NCI-H1105 treated with DMSO at 0.1 percent for 48 hours (cell line): Measurements from ENCODE around the gene DENND6B.
A peak's percentile ranks its signal among the peaks of the same experiment; 100 is the strongest.
"Not testable (repeated sequence)": the region's sequence is repeated elsewhere in the genome, so short reads cannot be mapped to it uniquely, and the experiment has no call there.

Experiments used
- DNase-seq: peaks from one replicate; lab custom pipeline; 2025; lab: John Stamatoyannopoulos, UW

Gene DENND6B

GRCh38 chr22:50273352-50273751 is 53.5 kb downstream of the DENND6B start:
- not testable (repeated sequence) for DNase-seq

GRCh38 chr22:50272044-50272802 is 54.6 kb downstream of the DENND6B start:
- no peak for DNase-seq

DNA sequence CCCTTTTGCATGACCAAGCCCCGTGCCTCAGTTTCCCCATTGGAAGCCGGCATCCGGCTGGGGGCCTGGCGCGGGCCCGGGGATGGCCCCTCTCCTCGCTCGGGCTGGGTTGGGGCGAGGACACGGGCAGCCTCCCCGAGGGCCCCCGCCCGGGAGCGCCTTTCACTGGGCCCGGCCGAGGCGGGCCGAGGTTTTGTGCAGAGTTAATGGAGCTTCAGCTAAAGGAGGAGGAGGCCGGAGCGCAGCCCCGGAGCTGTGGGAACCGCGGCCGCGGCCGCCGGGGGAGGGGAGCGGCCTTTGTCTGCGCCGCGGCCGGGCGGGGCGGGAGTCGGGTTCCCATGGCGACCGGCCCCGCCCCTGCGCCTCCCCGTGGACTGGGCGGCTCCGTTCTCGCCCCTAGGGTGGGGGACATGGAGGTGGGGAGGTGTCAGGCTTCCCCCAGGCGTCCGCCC is 55.3 kb downstream of the DENND6B start:
- peak; percentile 57 for DNase-seq

DNA sequence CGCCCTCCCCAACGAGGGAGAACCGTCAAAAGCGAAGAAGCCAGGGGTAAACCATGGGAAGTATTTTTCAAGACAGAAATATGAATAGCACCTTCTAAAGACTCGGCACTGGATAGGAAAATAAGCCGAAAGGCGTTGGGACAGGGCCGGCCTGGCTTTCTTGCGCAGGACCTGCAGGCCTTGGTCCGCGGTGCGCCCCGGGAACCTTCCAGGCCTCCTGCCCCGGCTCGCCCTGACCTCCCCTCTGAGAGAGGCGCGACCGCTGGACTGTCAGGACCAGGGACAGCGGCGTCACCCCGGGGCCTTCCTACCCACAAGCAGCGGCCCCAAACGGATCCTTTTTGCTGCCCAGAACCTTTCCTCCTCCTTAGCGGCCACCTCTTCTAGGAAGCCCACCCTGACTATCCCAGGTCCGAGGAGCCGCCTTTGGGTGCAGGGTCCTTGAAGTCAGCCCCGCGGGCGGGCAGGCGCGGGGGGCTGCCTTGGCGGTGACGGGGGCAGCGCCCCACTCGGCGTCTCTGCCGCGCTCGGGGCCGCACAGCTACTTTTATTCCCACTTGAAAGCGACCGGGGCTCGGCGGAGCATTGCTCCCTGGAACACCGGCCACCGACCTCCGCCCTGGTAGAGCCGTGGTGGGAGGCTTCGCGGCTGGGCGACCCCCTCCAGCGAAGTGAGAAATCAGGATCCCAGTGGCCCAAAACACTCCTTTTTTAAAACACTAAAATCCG is 56.0 kb downstream of the DENND6B start:
- DNase-seq: no peak

DNA sequence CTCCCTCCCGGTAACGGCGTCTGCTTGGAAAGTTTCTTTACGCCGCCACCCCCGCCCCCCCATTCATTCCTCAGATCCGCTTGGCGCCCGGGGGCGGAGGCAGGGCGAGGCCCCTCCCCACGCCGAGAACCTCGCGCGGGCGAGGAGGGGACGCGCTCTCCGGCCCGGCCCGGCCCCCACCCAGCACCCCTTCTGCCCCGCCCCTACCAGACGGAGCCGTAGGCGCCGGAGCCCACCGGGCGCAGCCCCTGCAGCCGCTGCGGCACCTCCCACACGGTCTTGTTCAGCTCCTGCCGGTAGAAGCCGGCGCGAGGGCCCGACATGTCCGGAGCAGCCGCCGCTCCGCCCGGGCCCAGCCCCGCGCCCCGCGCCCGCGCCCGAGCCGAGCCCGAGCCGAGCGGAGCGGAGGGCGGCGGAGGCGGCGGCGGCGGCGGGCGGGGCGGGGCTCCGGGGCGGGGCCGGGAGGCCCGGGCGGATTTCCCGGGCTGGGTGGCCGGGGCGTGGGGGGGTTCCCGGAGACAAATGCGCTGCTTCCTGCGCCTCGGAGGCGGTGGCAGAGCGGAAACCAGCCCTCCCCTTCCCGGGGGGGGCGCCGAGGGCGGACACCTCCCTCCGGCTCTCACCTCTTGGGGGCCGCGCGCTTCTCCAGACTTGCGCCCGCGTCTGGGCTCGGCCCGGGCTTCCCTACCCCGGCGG is 56.7 kb downstream of the DENND6B start, which contains the start of gene MAPK11:
TSS of gene MAPK11 (minus strand) at position 411 of the 696 bp plus-strand sequence. CDS start at position 323, 88 bp downstream.
- peak; percentile 13 for DNase-seq

GRCh38 chr22:50269573-50269969 is 57.2 kb downstream of the DENND6B start:
- no peak for DNase-seq

- peak; percentile 58 for DNase-seq
Measured at GRCh38 chr22:50268655-50269113, 58.1 kb downstream of the DENND6B start.

DNA sequence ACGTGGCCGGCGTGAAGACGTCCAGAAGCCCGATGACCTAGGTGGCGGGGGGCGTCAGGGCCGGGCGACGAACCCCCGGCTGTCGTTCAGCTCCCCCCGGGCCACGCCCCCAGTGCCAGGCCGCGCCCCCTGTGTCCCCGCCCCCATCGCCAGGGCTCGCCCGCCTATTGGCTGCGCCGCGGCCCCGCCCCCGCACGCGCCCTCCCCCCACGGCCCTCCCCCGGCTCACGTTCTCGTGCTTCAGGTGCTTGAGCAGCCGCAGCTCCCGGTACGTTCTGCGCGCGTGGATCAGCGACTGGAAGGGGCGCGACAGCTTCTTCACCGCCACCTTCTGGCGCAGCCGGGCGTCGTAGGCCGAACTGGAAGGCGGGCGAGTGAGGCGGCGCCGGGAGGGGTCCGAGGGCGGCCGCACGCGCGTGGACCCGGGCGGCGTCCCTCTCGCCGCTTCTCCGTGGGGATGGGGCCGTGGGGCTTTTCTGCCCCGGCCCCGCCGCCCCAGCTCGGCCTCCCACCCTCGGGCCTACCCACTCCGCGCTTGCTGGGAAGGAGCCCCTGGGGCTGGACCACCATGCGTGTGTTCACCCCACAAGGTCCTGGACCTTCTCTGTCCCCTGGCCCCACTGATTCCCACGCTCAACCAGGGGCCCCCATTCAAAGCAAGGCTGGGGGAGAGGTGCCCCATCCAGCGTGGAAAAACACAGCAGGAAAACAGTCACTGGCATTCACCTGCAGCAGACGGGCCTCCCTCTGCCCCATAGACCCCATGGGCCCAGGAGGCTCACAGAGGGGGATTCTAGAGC is 59.0 kb downstream of the DENND6B start:
- no peak for DNase-seq

GRCh38 chr22:50266994-50267393 is 59.8 kb downstream of the DENND6B start:
- DNase-seq: no peak

DNA sequence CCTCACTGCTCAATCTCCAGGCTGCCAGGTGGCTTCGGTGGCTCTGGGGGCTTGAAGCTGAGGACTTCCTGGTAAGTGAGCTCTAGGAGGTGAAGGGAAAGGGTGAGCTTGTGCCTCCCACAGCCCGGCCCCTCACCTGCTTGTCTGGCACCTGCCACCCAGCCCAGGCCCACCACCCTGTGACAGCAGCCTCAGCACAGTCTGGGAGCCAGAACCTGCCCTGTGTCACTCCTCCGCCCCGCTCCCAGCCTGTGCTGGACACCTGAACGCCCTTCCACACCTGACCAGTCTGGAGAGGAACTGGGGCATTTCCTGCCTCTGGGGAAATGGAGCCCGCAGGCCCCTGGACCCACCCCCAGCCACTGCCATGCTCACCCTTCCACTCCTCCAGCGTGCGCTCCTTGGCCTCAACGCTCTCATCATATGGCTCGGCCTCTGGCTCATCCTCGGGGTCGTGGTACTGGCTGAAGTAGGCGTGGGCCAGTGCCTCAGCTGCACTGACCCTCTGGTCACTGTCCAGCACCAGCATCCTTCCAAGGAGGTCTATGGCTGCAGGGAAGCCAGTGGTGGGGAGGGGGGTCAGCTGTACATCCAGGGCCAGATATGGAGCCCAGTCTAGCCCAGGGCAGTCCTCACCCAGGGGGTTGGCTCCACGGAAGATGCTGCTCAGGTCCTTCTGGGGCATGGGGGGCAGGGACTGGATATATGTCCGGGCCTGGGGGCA is 61.7 kb downstream of the DENND6B start:
- DNase-seq: no peak

DNA sequence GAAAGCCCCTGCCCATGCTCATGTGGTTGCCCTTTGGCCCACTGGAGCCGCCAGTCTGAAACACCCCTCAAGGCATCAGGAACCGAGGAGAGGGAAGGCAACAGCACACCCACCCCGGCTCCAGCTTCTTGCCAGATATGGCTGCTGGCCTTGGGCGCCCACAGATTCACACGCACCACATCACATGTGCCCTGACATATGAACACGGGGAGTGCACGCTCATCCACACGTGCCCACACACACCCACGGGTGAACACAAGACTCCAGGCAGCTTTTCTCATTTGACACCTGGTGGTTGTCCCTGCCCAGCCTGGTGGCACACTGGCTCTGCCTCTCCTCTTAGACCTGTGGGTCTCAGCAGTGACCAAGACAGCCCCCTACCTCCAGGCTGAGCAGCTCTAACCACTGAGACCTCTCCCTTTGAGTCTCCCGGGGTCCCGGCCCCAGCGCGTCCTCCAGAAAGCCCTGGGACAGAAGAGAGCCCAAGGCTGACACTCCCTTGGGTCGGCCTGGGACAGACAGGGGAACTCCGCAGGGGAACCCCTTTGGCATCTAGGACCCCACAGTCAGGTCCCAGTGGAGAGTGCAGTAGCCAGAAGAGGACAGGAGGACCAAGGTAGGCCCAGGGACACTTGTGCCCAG is 62.6 kb downstream of the DENND6B start:
- DNase-seq: no peak

GRCh38 chr22:50262973-50263617 is 63.7 kb downstream of the DENND6B start:
- no peak for DNase-seq

DNA sequence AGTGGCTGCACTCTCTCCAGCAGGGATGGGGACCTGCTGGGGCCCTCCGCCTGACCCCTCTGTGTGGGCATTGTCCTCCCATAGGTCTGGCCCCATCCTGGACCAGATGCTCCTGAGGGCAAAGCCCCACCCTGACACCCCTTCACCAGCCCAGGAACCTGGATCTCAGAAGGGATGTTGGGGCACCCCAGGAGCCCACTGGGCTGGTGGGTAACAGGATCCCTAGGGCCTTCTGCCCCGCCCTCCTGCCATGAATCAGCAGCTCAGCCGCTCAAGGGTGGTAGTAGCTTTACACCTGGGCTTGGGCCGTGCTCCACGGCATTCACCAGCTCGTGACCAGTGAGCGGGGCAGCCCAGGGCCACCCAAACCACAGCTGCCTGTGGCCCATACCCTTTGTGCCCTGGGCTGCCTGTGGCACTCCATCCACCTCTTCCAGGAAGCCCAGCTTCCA is 64.3 kb downstream of the DENND6B start:
- DNase-seq: no peak

- DNase-seq: peak; percentile 14
Measured at GRCh38 chr22:50261615-50262459, 65.0 kb downstream of the DENND6B start, which contains the start of gene MAPK12. TSS of gene MAPK12 (minus strand) at chr22:50261683. CDS start at chr22:50261509, 174 bp downstream.

DNA sequence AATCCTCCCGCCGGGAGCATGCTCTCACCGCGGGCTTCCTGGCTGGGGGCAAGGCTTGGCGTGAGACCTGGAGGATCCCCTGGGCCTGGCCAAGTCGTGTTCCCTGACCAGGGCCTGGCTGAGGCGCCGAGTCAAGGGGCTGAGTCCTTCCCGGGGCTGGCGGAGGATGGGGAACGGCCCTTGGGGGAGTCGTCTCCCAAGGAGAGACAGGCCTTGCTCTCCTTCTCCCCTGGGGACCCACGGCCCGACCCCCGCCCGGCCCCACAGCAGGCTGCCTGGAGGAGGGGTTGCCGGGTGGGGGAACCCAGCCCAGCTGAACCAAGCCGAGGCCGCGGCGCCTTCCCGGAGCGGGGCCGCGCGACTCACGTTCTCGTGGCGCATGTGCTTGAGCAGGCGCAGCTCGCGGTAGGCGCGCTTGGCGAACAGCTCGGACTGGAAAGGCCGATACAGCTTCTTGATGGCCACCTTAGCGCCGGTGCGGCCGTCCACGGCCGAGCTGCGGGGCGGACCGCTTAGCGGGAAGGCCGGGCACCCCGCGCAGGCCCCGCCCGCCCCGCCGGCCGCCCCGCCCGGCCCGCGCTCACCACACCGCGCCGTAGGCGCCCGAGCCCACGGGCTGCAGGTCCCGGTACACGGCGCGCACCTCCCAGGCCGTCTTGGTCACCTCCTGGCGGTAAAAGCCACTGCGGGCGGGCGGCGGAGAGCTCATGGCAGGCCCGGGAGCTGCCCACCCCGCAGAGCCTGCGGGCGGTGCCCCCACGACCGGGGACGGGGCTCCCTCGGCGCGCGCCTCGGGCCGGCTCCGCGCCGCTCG is 65.8 kb downstream of the DENND6B start:
- peak; percentile 23 for DNase-seq

- DNase-seq: no peak
Measured at GRCh38 chr22:50260434-50260800, 66.4 kb downstream of the DENND6B start.

DNA sequence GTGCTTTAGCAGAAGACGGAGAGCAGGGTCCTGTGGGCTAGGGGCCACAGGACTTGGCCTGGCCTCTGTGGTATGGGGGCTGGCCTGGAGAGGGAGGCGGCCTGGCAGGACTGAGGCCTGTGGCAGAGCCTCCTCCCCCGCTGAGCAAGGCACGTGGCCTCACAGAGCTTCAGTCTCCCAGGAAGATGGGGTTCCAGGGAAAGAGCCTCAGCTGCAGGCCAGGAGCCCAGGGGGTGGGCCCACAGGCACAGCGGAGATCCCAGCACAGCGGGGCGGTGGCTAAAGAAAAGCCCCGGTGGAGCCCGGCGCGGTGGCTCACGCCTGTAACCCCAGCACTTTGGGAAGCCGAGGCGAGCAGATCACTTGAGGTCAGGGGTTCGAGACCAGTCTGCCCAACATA is 67.5 kb downstream of the DENND6B start:
- no peak for DNase-seq
